HepG2 (cell line): ENCODE data around the gene EIF4H. TPM values are rescaled to one million over a fixed set of nuclear protein-coding genes. Genes with fewer than 3 reads are reported as not detected.

Source experiments
- ATAC-seq: fragments of 200-7000 bp; cut with Tn5 transposase; 3 replicates; pipeline ENCODE4 v1.9.1; 2020; ENCODE audit warnings: mild to moderate bottlenecking, moderate library complexity
- BruUV-seq: library from RNA; stranded (reverse); fragments of 400-500 nt; replicated peaks from 2 replicates; lab custom pipeline; 2021; lab: Mats Ljungman, UMichigan
- CTCF ChIA-PET: fragments of 300-600 bp; formaldehyde crosslinking; extraction: SDS; loops from one replicate; lab custom pipeline; 2021; ENCODE audit warnings: low total read pairs, inconsistent platforms, low intra/inter-chr PET ratio; lab: Yijun Ruan, JAX
- POLR2A ChIA-PET: fragments of 350-600 bp; sonication (Branson Sonifier 250); formaldehyde crosslinking; loops from one replicate; lab custom pipeline; 2020; ENCODE audit warnings: antibody characterized with exemption, inconsistent platforms; lab: Yijun Ruan, JAX
- DNase-seq: peaks from one replicate; pipeline ENCODE4 v3.0.0-alpha.2; 2015; ENCODE audit warnings: low spot score
- FAIRE-seq: peaks from 3 replicates; lab custom pipeline; 2011; peaks lifted over from hg19 to GRCh38; lab: Jason Lieb, UNC
- H2AFZ ChIP-seq: one replicate; pipeline ENCODE4 v1.6.1; 2011; ENCODE audit warnings: low read length, inconsistent platforms
- H3K27ac ChIP-seq: fragments of 300-600 bp; 3 replicates; pipeline ENCODE4 v1.8.0; 2011; ENCODE audit warnings: mixed run types, mild to moderate bottlenecking, mixed read lengths, low read length, inconsistent platforms; ENCODE audit not compliant: insufficient read depth; ENCODE audit errors: extremely low read length
- H3K27me3 ChIP-seq, 2 experiments: fragments of 200-600 bp in 1 of 2; 2 replicates in 1 of 2; 3 replicates in 1 of 2; pipeline versions ENCODE4 v1.6.0 to v1.8.0; 2011; ENCODE audit warnings: low read length in 2 of 2, mild to moderate bottlenecking in 2 of 2, moderate library complexity in 2 of 2, inconsistent platforms in 1 of 2; ENCODE audit not compliant: insufficient read depth in 2 of 2, control insufficient read depth in 1 of 2
- H3K36me3 ChIP-seq, 2 experiments: fragments of 200-600 bp in 1 of 2; replicated peaks in 1 of 2; 2 replicates in 1 of 2; 3 replicates in 1 of 2; pipeline versions ENCODE4 v1.5.1 to v1.8.0; 2011; ENCODE audit warnings: low read length in 2 of 2, inconsistent platforms in 1 of 2; ENCODE audit not compliant: insufficient read depth in 2 of 2, control insufficient read depth in 1 of 2
- H3K4me1 ChIP-seq: 2 replicates; pipeline ENCODE4 v1.5.1; 2012; ENCODE audit warnings: low read length, inconsistent platforms; ENCODE audit not compliant: insufficient read depth
- H3K4me2 ChIP-seq: 2 replicates; pipeline ENCODE4 v1.6.0; 2011; ENCODE audit warnings: low read depth, low read length, inconsistent platforms
- H3K4me3 ChIP-seq, 3 experiments: fragments of 200-600 bp in 1 of 3; sonication (generic), shearing (Covaris generic) in 1 of 3; replicated peaks in 1 of 3; 2 replicates each; pipeline ENCODE4 v1.5.1; 2011 to 2016; ENCODE audit warnings: low read length in 3 of 3, inconsistent platforms in 2 of 3, low read depth in 2 of 3, mild to moderate bottlenecking in 2 of 3, control low read depth in 1 of 3, mixed read lengths in 1 of 3; ENCODE audit not compliant: insufficient read depth in 1 of 3
- H3K79me2 ChIP-seq: one replicate; pipeline ENCODE4 v1.6.1; 2011; ENCODE audit warnings: low read length, inconsistent platforms; ENCODE audit not compliant: insufficient read depth
- H3K9ac ChIP-seq: 2 replicates; pipeline ENCODE4 v1.6.0; 2011; ENCODE audit warnings: mild to moderate bottlenecking, low read depth, low read length, inconsistent platforms; ENCODE audit not compliant: insufficient read depth
- H3K9me3 ChIP-seq: 2 replicates; pipeline ENCODE4 v1.5.1; 2012; ENCODE audit warnings: mild to moderate bottlenecking, low read length
- H4K20me1 ChIP-seq: 2 replicates; pipeline ENCODE4 v1.6.0; 2011; ENCODE audit warnings: inconsistent platforms, mild to moderate bottlenecking, low read length, moderate library complexity; ENCODE audit not compliant: insufficient read depth
- GPBP1L1 ChIP-seq: sonication (generic); formaldehyde crosslinking; IDR thresholded peaks from 2 replicates; pipeline ENCODE4 v1.5.0; 2020; ENCODE audit warnings: mild to moderate bottlenecking, missing genetic modification reagents
- KLF11 ChIP-seq: IDR thresholded peaks from 2 replicates; pipeline ENCODE4 v1.6.1; 2016; ENCODE audit warnings: missing compliant biosample characterization
- ZFP37 ChIP-seq: sonication (generic); formaldehyde crosslinking; IDR thresholded peaks from 2 replicates; pipeline ENCODE4 v1.4.0; 2020; ENCODE audit warnings: missing genetic modification reagents, borderline replicate concordance
- ZFYVE20 ChIP-seq: sonication (generic); formaldehyde crosslinking; IDR thresholded peaks from 2 replicates; pipeline ENCODE4 v1.8.0; 2023; ENCODE audit warnings: low read depth, mild to moderate bottlenecking, moderate library complexity, missing genetic modification reagents, borderline replicate concordance
- ZNF496 ChIP-seq: sonication (generic); formaldehyde crosslinking; IDR thresholded peaks from 2 replicates; pipeline ENCODE4 v1.8.1; 2023; ENCODE audit warnings: mild to moderate bottlenecking, moderate library complexity, missing genetic modification reagents; ENCODE audit not compliant: insufficient replicate concordance
- ZNF761 ChIP-seq: sonication (generic); formaldehyde crosslinking; conservative IDR thresholded peaks from 2 replicates; pipeline ENCODE4 v1.4.0; 2020; ENCODE audit warnings: mild to moderate bottlenecking, missing genetic modification reagents
- WGBS: methylation state at CpG from one replicate; pipeline ENCODE4 v1.1.6; 2017; ENCODE audit warnings: low lambda C conversion rate; 5-methylcytosine and 5-hydroxymethylcytosine counted together
- in situ Hi-C: cut with HindIII; loops from 2 replicates; pipeline ENCODE4 v1.10.0; 2017; ENCODE audit warnings: low pct_unique_long_range_greater_than_20kb; ENCODE audit not compliant: extremely low pct_ligation_motif_present
- intact Hi-C: fragments of 100-400 bp; cut with micrococcal nuclease; formaldehyde crosslinking; loops from one replicate; pipeline ENCODE4 v1.10.0; 2022; ENCODE audit not compliant: unreplicated experiment
- polyA plus RNA-seq, 8 experiments: library from polyadenylated mRNA; depleted of rRNA in 3 of 8; stranded (reverse) in 7 of 8; unstranded in 1 of 8; fragments of >200 nt; fragmentation: Illumina TruSeq in 4 of 8; extraction: Trizol in 4 of 8; gene quantifications; 2 replicates each; pipeline versions ENCODE4 v1.2.1 to v1.2.3, GENCODE V29; 2011 to 2016; ENCODE audit warnings: low read depth in 4 of 8, missing spikeins in 1 of 8, mixed read lengths in 1 of 8; ENCODE audit not compliant: insufficient read depth in 1 of 8
- total RNA-seq, 5 experiments: library from RNA; depleted of rRNA; stranded (reverse); fragments of >200 nt; fragmentation: Illumina TruSeq; extraction: Trizol; gene quantifications; 2 replicates each; pipeline ENCODE4 v1.2.3, GENCODE V29; 2016; ENCODE audit warnings: low read depth in 1 of 5
- TF ChIP-seq, protein P1 (sequence below): sonication (generic); formaldehyde crosslinking; IDR thresholded peaks from 2 replicates; pipeline ENCODE4 v1.4.0; 2020; ENCODE audit warnings: mild to moderate bottlenecking, missing genetic modification reagents

Gene EIF4H
- total and polyA plus RNA-seq, 2 of the 13 experiments (the other 11 are each of a cell fraction or from before 2014, with no cell fraction given) = 232 to 321 TPM

- H3K27ac ChIP-seq = no peak overlapping the region
- no peak for ATAC-seq
- no peak for DNase-seq
- no peak overlapping the region for H2AFZ ChIP-seq
- no peak overlapping the region for H3K9ac ChIP-seq
- H3K9me3 ChIP-seq = no peaks in the 10 kb centered on the region
- intact Hi-C loops = no loop called here
- peaks cover 25 to 65% of the 10 kb centered on the region in 2 experiments; a peak in 4 of 5 replicates for H3K36me3 ChIP-seq
- CTCF ChIA-PET = no interaction called here
- no peaks in the 10 kb centered on the region for H4K20me1 ChIP-seq
- H3K4me2 ChIP-seq = no peak overlapping the region
- H3K79me2 ChIP-seq = no peaks in the 10 kb centered on the region
- H3K27me3 ChIP-seq = no peaks in the 10 kb centered on the region
- in situ Hi-C loops = no loop called here
- H3K4me1 ChIP-seq = peaks cover 4% of the 10 kb centered on the region
- TF ChIP-seq ZNF496 (no peak), KLF11 (CRISPR knock-in tag) (no peak), GPBP1L1 (CRISPR knock-in tag) (no peak), ZFP37 (CRISPR knock-in tag) (no peak), ZFYVE20 (no peak), ZNF761 (CRISPR knock-in tag) (no peak)
- TF ChIP-seq, protein P1, sequence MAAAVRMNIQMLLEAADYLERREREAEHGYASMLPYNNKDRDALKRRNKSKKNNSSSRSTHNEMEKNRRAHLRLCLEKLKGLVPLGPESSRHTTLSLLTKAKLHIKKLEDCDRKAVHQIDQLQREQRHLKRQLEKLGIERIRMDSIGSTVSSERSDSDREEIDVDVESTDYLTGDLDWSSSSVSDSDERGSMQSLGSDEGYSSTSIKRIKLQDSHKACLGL (CRISPR knock-in tag) = no peak
- no peak for FAIRE-seq
- no TSS peak for BruUV-seq
- H3K4me3 ChIP-seq = no peak overlapping the region
- 92% methylated on average over 7 of the region's 8 CpGs for WGBS
- POLR2A ChIA-PET = no interaction called here
Measured at GRCh38 chr7:74235518-74236268, 61.5 kb downstream of the EIF4H start.
